Neuronal stem cell (in vitro differentiated cells): ENCODE results near the gene SLF2.

Experiments
- DNase-seq: peaks from one replicate; pipeline ENCODE4 v3.0.0-alpha.2; 2013; ENCODE audit warnings: low spot score
- H2AFZ ChIP-seq: one replicate; pipeline ENCODE4 v1.6.1; 2013; ENCODE audit warnings: mild to moderate bottlenecking, low read length, inconsistent platforms
- H2AK5ac ChIP-seq: 2 replicates; pipeline ENCODE4 v1.6.1; 2013; ENCODE audit warnings: low read depth, mild to moderate bottlenecking, inconsistent platforms, low read length, moderate library complexity, mixed read lengths
- H2BK120ac ChIP-seq: 2 replicates; pipeline ENCODE4 v1.6.1; 2013; ENCODE audit warnings: low read depth, mild to moderate bottlenecking, inconsistent platforms, low read length, moderate library complexity, mixed read lengths
- H2BK12ac ChIP-seq: one replicate; pipeline ENCODE4 v1.6.1; 2013; ENCODE audit warnings: low read length, inconsistent platforms
- H2BK15ac ChIP-seq: 2 replicates; pipeline ENCODE4 v1.6.1; 2013; ENCODE audit warnings: mild to moderate bottlenecking, low read length, inconsistent platforms, mixed read lengths
- H2BK5ac ChIP-seq: one replicate; pipeline ENCODE4 v1.6.1; 2013; ENCODE audit warnings: inconsistent platforms, mild to moderate bottlenecking, low read length, moderate library complexity
- H3K14ac ChIP-seq: one replicate; pipeline ENCODE4 v1.6.1; 2013; ENCODE audit warnings: low read length, inconsistent platforms
- H3K18ac ChIP-seq: 2 replicates; pipeline ENCODE4 v1.6.1; 2013; ENCODE audit warnings: low read length, inconsistent platforms
- H3K23ac ChIP-seq: 2 replicates; pipeline ENCODE4 v1.6.1; 2013; ENCODE audit warnings: low read depth, mild to moderate bottlenecking, mixed read lengths, low read length, inconsistent platforms; ENCODE audit not compliant: poor library complexity
- H3K27ac ChIP-seq: replicated peaks from 3 replicates; pipeline ENCODE4 v1.5.1; 2013; ENCODE audit warnings: low read length, inconsistent platforms
- H3K27me3 ChIP-seq, 3 experiments: 2 replicates each; pipeline ENCODE4 v1.6.1; 2013; ENCODE audit warnings: low read length in 3 of 3, mild to moderate bottlenecking in 2 of 3, inconsistent platforms in 1 of 3, low read depth in 1 of 3, mixed read lengths in 1 of 3, moderate library complexity in 1 of 3; ENCODE audit not compliant: control insufficient read depth in 3 of 3, insufficient read depth in 3 of 3
- H3K36me3 ChIP-seq, 2 donors: replicated peaks in 1 of 2; 2 replicates each; pipeline ENCODE4 v1.6.1; 2013; ENCODE audit warnings: low read length in 2 of 2; ENCODE audit not compliant: control insufficient read depth in 2 of 2, insufficient read depth in 2 of 2
- H3K4ac ChIP-seq: 2 replicates; pipeline ENCODE4 v1.6.1; 2013; ENCODE audit warnings: inconsistent platforms, mild to moderate bottlenecking, low read length, moderate library complexity
- H3K4me1 ChIP-seq, 2 donors: 1 replicate in 1 of 2; 2 replicates in 1 of 2; pipeline ENCODE4 v1.6.1; 2013; ENCODE audit warnings: low read length in 2 of 2, low read depth in 1 of 2; ENCODE audit not compliant: control insufficient read depth in 2 of 2, insufficient read depth in 1 of 2
- H3K4me2 ChIP-seq: one replicate; pipeline ENCODE4 v1.6.1; 2013; ENCODE audit warnings: mild to moderate bottlenecking, low read length, inconsistent platforms; ENCODE audit not compliant: insufficient read depth, poor library complexity, severe bottlenecking
- H3K4me3 ChIP-seq, 2 donors: 2 replicates each; pipeline ENCODE4 v1.5.1; 2013; ENCODE audit warnings: low read length in 2 of 2, mild to moderate bottlenecking in 2 of 2, inconsistent platforms in 1 of 2, moderate library complexity in 1 of 2
- H3K79me1 ChIP-seq: one replicate; pipeline ENCODE4 v1.6.1; 2013; ENCODE audit warnings: low read depth, mild to moderate bottlenecking, inconsistent platforms, low read length, moderate library complexity
- H3K9ac ChIP-seq: one replicate; pipeline ENCODE4 v1.6.1; 2013; ENCODE audit warnings: mild to moderate bottlenecking, low read depth, low read length, inconsistent platforms; ENCODE audit not compliant: poor library complexity
- H3K9me3 ChIP-seq, 2 donors: replicated peaks in 1 of 2; 2 replicates each; pipeline versions ENCODE3 to v1.6.1; 2013; ENCODE audit warnings: low read length in 2 of 2, mild to moderate bottlenecking in 2 of 2, inconsistent platforms in 1 of 2, low read depth in 1 of 2, mixed read lengths in 1 of 2, moderate library complexity in 1 of 2; ENCODE audit not compliant: control insufficient read depth in 2 of 2, insufficient read depth in 1 of 2
- H4K8ac ChIP-seq: one replicate; pipeline ENCODE4 v1.6.1; 2013; ENCODE audit warnings: low read depth, mild to moderate bottlenecking, inconsistent platforms, low read length, moderate library complexity
- H4K91ac ChIP-seq: one replicate; pipeline ENCODE4 v1.6.1; 2013; ENCODE audit warnings: low read length, low read depth, mild to moderate bottlenecking, inconsistent platforms; ENCODE audit not compliant: poor library complexity
- whole genome bisulfite sequencing, 2 donors: extraction: QIAGEN DNeasy Blood & Tissue Kit; methylation state at CpG; one replicate each; pipeline ENCODE4 v1.1.7; 2013; ENCODE audit warnings: missing lambda C conversion rate in 2 of 2, mixed read lengths in 1 of 2; ENCODE audit not compliant: insufficient read length in 2 of 2, insufficient replicate concordance in 1 of 2; ENCODE audit errors: extremely low coverage in 2 of 2; 5-methylcytosine and 5-hydroxymethylcytosine counted together

The SLF2 gene

DNA sequence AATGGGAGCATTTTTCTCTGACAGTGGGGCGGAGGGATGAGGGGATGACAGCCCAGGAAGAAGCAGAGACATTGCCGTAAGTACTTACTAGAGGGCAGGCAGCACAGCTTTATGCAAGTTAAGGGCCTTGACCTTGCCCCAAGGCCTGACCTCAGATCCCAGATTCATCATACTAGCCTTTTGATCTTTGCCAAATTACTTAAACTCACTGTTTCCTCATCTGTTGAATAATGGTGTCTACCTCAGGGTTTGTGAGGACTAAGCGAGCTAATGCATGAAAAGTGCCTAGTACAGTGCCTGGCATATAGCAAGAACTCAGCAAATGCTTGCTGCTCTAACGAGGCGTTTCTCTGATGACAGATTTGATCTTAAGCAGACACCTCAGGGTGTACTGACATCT lies 53.1 kb downstream of the SLF2 start:
- no peak overlapping the region for H4K91ac ChIP-seq
- no CpG with 5 or more reads among the region's 5 CpGs for WGBS, 2 donors
- H3K27ac ChIP-seq: no peak overlapping the region
- peaks cover 0 to 5% (median 0%) of the 10 kb centered on the region in 3 experiments for H3K27me3 ChIP-seq
- H3K79me1 ChIP-seq: peaks cover 3% of the 10 kb centered on the region
- no peak overlapping the region for H2AK5ac ChIP-seq
- no peak overlapping the region for H3K4me3 ChIP-seq
- H3K4me2 ChIP-seq: no peak overlapping the region
- H3K18ac ChIP-seq: no peak overlapping the region
- H2BK120ac ChIP-seq: no peak overlapping the region
- H2BK5ac ChIP-seq: no peak overlapping the region
- H3K9me3 ChIP-seq: no peaks in the 10 kb centered on the region
- H3K4me1 ChIP-seq: peaks cover 0 to 9% of the 10 kb centered on the region in 2 donors
- no peak overlapping the region for H3K23ac ChIP-seq
- no peak overlapping the region for H4K8ac ChIP-seq
- H3K9ac ChIP-seq: no peak overlapping the region
- no peak for DNase-seq
- no peak overlapping the region for H2BK12ac ChIP-seq
- no peak overlapping the region for H2BK15ac ChIP-seq
- no peak overlapping the region for H3K14ac ChIP-seq
- no peak overlapping the region for H3K4ac ChIP-seq
- no peak overlapping the region for H2AFZ ChIP-seq
- peaks cover 5 to 62% of the 10 kb centered on the region in 2 donors for H3K36me3 ChIP-seq

GRCh38 chr10:100966887-100967286 lies 54.1 kb downstream of the SLF2 start:
- no peaks in the 10 kb centered on the region for H3K9me3 ChIP-seq
- WGBS, 2 donors: no CpG with 5 or more reads among the region's 2 CpGs
- H3K79me1 ChIP-seq: peaks cover 3% of the 10 kb centered on the region
- H2BK15ac ChIP-seq: no peak overlapping the region
- no peak overlapping the region for H3K4me2 ChIP-seq
- H2BK120ac ChIP-seq: no peak overlapping the region
- no peak overlapping the region for H3K4me3 ChIP-seq
- H3K4ac ChIP-seq: no peak overlapping the region
- H3K27ac ChIP-seq: no peak overlapping the region
- no peak overlapping the region for H4K8ac ChIP-seq
- no peak overlapping the region for H3K14ac ChIP-seq
- H4K91ac ChIP-seq: no peak overlapping the region
- no peak overlapping the region for H2AFZ ChIP-seq
- DNase-seq: no peak
- no peak overlapping the region for H3K9ac ChIP-seq
- peaks cover 0 to 5% (median 0%) of the 10 kb centered on the region in 3 experiments for H3K27me3 ChIP-seq
- H2AK5ac ChIP-seq: no peak overlapping the region
- no peak overlapping the region for H3K23ac ChIP-seq
- peaks cover 2 to 12% of the 10 kb centered on the region in 2 donors for H3K4me1 ChIP-seq
- H3K36me3 ChIP-seq: peaks cover 5 to 53% of the 10 kb centered on the region in 2 donors
- no peak overlapping the region for H3K18ac ChIP-seq
- no peak overlapping the region for H2BK5ac ChIP-seq
- no peak overlapping the region for H2BK12ac ChIP-seq

- DNase-seq: no peak
- Histone ChIP-seq H3K18ac (no peak overlapping the region), H2BK15ac (no peak overlapping the region), H3K27ac (no peak overlapping the region), H3K79me1 (peaks cover 3% of the 10 kb centered on the region), H3K36me3 (peaks cover 5 to 48% of the 10 kb centered on the region in 2 donors), H3K4me2 (no peak overlapping the region), H2BK120ac (no peak overlapping the region), H2AK5ac (no peak overlapping the region), H4K8ac (no peak overlapping the region), H4K91ac (no peak overlapping the region), H2BK5ac (no peak overlapping the region), H3K9ac (no peak overlapping the region), H3K4ac (no peak overlapping the region), H3K23ac (no peak overlapping the region), H3K4me3 (no peak overlapping the region), H3K14ac (no peak overlapping the region), H3K9me3 (no peaks in the 10 kb centered on the region), H3K27me3 (peaks cover 0 to 5% (median 0%) of the 10 kb centered on the region in 3 experiments), H3K4me1 (peaks cover 2 to 16% of the 10 kb centered on the region in 2 donors), H2BK12ac (no peak overlapping the region), H2AFZ (no peak overlapping the region)
- WGBS, 2 donors: no CpG with 5 or more reads among the region's 2 CpGs
Observed at GRCh38 chr10:100967332-100967731, 54.6 kb downstream of the SLF2 start.

GRCh38 chr10:100968062-100968736 lies 55.4 kb downstream of the SLF2 start:
- H3K4me2 ChIP-seq: no peak overlapping the region
- H2BK12ac ChIP-seq: no peak overlapping the region
- no peak overlapping the region for H4K91ac ChIP-seq
- H3K9ac ChIP-seq: no peak overlapping the region
- no peak overlapping the region for H3K4ac ChIP-seq
- peaks cover 2 to 40% of the 10 kb centered on the region in 2 donors for H3K36me3 ChIP-seq
- no peak overlapping the region for H4K8ac ChIP-seq
- no peak overlapping the region for H3K18ac ChIP-seq
- no peak overlapping the region for H2BK120ac ChIP-seq
- peaks cover 3% of the 10 kb centered on the region for H3K79me1 ChIP-seq
- no peaks in the 10 kb centered on the region for H3K9me3 ChIP-seq
- H3K27ac ChIP-seq: no peak overlapping the region
- H3K27me3 ChIP-seq: peaks cover 0 to 5% (median 0%) of the 10 kb centered on the region in 3 experiments
- H3K4me3 ChIP-seq: no peak overlapping the region
- DNase-seq: no peak
- H2BK5ac ChIP-seq: no peak overlapping the region
- peaks cover 2 to 18% of the 10 kb centered on the region in 2 donors for H3K4me1 ChIP-seq
- no peak overlapping the region for H3K14ac ChIP-seq
- no peak overlapping the region for H2BK15ac ChIP-seq
- no peak overlapping the region for H2AFZ ChIP-seq
- no CpG with 5 or more reads among the region's 2 CpGs for WGBS, 2 donors
- H2AK5ac ChIP-seq: peak overlapping the region; percentile 82
- no peak overlapping the region for H3K23ac ChIP-seq
